H1 (cell line): ENCODE measurements around the gene RAP1B. TPM values are rescaled to one million over a fixed set of nuclear protein-coding genes. Genes with fewer than 3 reads are reported as not detected.

ENCODE experiments used
- CBX8 ChIP-seq: fragments of 300-800, 300-1000 bp; sonication (generic); IDR thresholded peaks from 2 replicates; pipeline ENCODE4 v1.7.1; 2016; ENCODE audit warnings: low read depth, low read length, borderline replicate concordance
- TAF1 ChIP-seq: IDR thresholded peaks from 2 replicates; pipeline ENCODE4 v1.6.1; 2011; ENCODE audit warnings: mild to moderate bottlenecking, low read depth, low read length
- polyA plus RNA-seq, 7 experiments: library from polyadenylated mRNA; depleted of rRNA in 3 of 7; stranded (reverse) in 5 of 7; unstranded in 2 of 7; fragments of >200 nt in 5 of 7; fragments of 200-250 nt in 2 of 7; gene quantifications; 1 replicate in 5 of 7; 2 replicates in 1 of 7; 4 replicates in 1 of 7; pipeline versions ENCODE4 v1.2.1 to v1.2.3, GENCODE V29; 2011 to 2013; ENCODE audit warnings: missing spikeins in 2 of 7, mixed read lengths in 2 of 7
- total RNA-seq: library from RNA; stranded (reverse); fragmentation: NEBNext Ultra II Directional; extraction: Animal tissue kit (Norgen Biotek cat#: 25700); gene quantifications from 2 replicates; pipeline ENCODE4 v1.2.1, GENCODE V29; 2021

The RAP1B gene
- total and polyA plus RNA-seq, 2 of the 8 experiments (the other 6 are each of a cell fraction or from before 2014, with no cell fraction given), result 61.4 to 112 TPM

GRCh38 chr12:68630050-68630449 lies 19.4 kb downstream of the RAP1B start (continued):
- TF ChIP-seq CBX8, result no peak
- TF ChIP-seq TAF1, result no peak
